Cardiac fibroblast (primary cell): ENCODE measurements around the gene ALK.

Experiments used
- DNase-seq, 2 donors: peaks; one replicate each; pipeline versions ENCODE4 v3.0.0 to v3.0.0-alpha.2; 2010; ENCODE audit warnings: low read depth in 2 of 2
- H3K4me3 ChIP-seq, 2 donors: replicated peaks in 1 of 2; 1 replicate in 1 of 2; 2 replicates in 1 of 2; pipeline ENCODE4 v1.5.1; 2011; ENCODE audit warnings: low read depth in 2 of 2, low read length in 2 of 2, mild to moderate bottlenecking in 2 of 2, moderate library complexity in 1 of 2
- CTCF ChIP-seq: IDR thresholded peaks from one replicate; pipeline ENCODE4 v1.5.1; 2011; ENCODE audit warnings: low read depth, mild to moderate bottlenecking, low read length, inconsistent platforms

Gene ALK

GRCh38 chr2:29819570-29819969 is 101.8 kb downstream of the ALK start:
- no peak overlapping the region for H3K4me3 ChIP-seq
- TF ChIP-seq CTCF: no peak
- no peak for DNase-seq

- TF ChIP-seq CTCF: no peak
- no peak for DNase-seq
- no peak overlapping the region for H3K4me3 ChIP-seq
Observed at GRCh38 chr2:29817801-29818680, 103.3 kb downstream of the ALK start.

- no peak for DNase-seq
- no peak overlapping the region for H3K4me3 ChIP-seq
- no peak for TF ChIP-seq CTCF
Observed at GRCh38 chr2:29817299-29817698, 104.1 kb downstream of the ALK start.

- TF ChIP-seq CTCF: no peak
- no peak overlapping the region for H3K4me3 ChIP-seq
Observed at GRCh38 chr2:29816651-29817050, 104.7 kb downstream of the ALK start.

GRCh38 chr2:29811378-29811777 is 110.0 kb downstream of the ALK start:
- no peak for TF ChIP-seq CTCF
- DNase-seq: peak in 1 of 2 donors; percentile 16
- no peak overlapping the region for H3K4me3 ChIP-seq

More at GRCh38 chr2:29816651-29817050, 104.7 kb downstream of the ALK start:
- DNase-seq: no peak

GRCh38 chr2:29810956-29811355 is 110.4 kb downstream of the ALK start:
- no peak for TF ChIP-seq CTCF
- DNase-seq: peak in 1 of 2 donors; percentile 8
- H3K4me3 ChIP-seq: no peak overlapping the region
